WTC11 (cell line): ENCODE measurements around the gene MEGF11.

Source experiments
- CTCF ChIP-seq: fragments of 200-600 bp; IDR thresholded peaks from 2 replicates; pipeline ENCODE4 v1.8.0; 2022; ENCODE audit warnings: antibody characterized with exemption
- HMGXB4 ChIP-seq: sonication (generic); formaldehyde crosslinking; IDR thresholded peaks from 2 replicates; pipeline ENCODE4 v1.8.1; 2023; ENCODE audit warnings: mild to moderate bottlenecking, moderate library complexity, missing genetic modification reagents
- SP1 ChIP-seq: sonication (generic); formaldehyde crosslinking; conservative IDR thresholded peaks from 2 replicates; pipeline ENCODE4 v1.8.1; 2022; ENCODE audit warnings: missing genetic modification reagents
- USF1 ChIP-seq: sonication (generic); formaldehyde crosslinking; IDR thresholded peaks from 2 replicates; pipeline ENCODE4 v1.8.0; 2022; ENCODE audit warnings: mild to moderate bottlenecking, missing genetic modification reagents
- ZNF263 ChIP-seq: sonication (generic); formaldehyde crosslinking; IDR thresholded peaks from 2 replicates; pipeline ENCODE4 v1.8.1; 2022; ENCODE audit warnings: low read depth, mild to moderate bottlenecking, moderate library complexity, missing genetic modification reagents
- ZNF281 ChIP-seq: sonication (generic); formaldehyde crosslinking; IDR thresholded peaks from 2 replicates; pipeline ENCODE4 v1.8.0; 2023; ENCODE audit warnings: mild to moderate bottlenecking, missing genetic modification reagents
- ZNF532 ChIP-seq: fragments of 250-450 bp; sonication (Bioruptor Pico); IDR thresholded peaks from 2 replicates; pipeline ENCODE4 v1.9.0; 2021; ENCODE audit warnings: mild to moderate bottlenecking, borderline replicate concordance
- TF ChIP-seq, protein P1 (sequence below): sonication (generic); formaldehyde crosslinking; IDR thresholded peaks from 2 replicates; pipeline ENCODE4 v1.8.1; 2023; ENCODE audit warnings: mild to moderate bottlenecking, missing genetic modification reagents, moderate library complexity
- TF ChIP-seq, protein P2 (sequence below): sonication (generic); formaldehyde crosslinking; IDR thresholded peaks from 2 replicates; pipeline ENCODE4 v1.8.1; 2022; ENCODE audit warnings: low read depth, mild to moderate bottlenecking, moderate library complexity, missing genetic modification reagents, borderline replicate concordance
- TF ChIP-seq, protein P3 (sequence below): fragments of 250-450 bp; sonication (Bioruptor Pico); IDR thresholded peaks from 2 replicates; pipeline ENCODE4 v1.8.0; 2021; ENCODE audit warnings: mild to moderate bottlenecking
- TF ChIP-seq, protein P4 (sequence below): sonication (generic); formaldehyde crosslinking; IDR thresholded peaks from 2 replicates; pipeline ENCODE4 v1.8.0; 2022; ENCODE audit warnings: mild to moderate bottlenecking, missing genetic modification reagents
- TF ChIP-seq, protein P5 (sequence below): sonication (generic); formaldehyde crosslinking; IDR thresholded peaks from 2 replicates; pipeline ENCODE4 v1.8.1; 2022; ENCODE audit warnings: missing genetic modification reagents, borderline replicate concordance
- TF ChIP-seq, protein P6 (sequence below): fragments of 250-450 bp; sonication (Bioruptor Pico); IDR thresholded peaks from 2 replicates; pipeline ENCODE4 v1.9.0; 2021; ENCODE audit warnings: moderate library complexity, mild to moderate bottlenecking, inconsistent platforms, borderline replicate concordance

DNA sequence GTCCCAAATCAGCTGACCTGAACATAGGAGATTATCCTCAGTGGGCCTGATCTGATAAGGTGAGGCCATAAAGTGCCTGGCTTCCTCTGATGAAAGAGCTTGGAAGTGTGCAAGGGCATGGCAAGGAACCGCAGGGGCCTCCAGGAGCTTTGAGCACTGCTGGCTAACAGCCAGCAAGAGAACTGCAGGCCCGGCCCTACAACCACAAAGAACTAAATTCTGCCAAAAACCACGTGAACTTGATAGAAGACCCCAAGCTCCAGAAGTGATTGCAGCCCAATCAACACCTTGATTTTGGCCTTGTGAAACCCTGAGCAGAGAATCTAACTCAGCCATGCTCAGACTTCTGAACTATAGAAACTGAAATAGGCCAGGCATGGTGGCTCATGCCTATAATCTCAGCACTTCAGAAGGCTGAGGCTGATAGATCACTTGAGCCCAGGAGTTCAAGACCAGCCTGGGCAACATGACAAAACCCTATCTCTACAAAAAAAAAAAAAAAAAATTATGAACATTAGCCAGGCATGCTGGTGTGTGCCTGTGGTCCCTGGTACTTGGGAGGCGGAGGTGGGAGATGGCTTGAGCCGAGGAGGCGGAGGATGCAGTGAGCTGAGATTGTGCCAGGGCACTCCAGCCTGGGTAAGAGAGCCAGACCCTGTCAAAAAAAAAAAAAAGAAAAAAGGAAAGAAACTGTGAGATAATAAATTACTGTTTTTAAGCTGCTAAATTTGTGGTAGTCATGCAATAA, 32.2 kb upstream of the MEGF11 start:
- TF ChIP-seq SP1 = no peak
- TF ChIP-seq, protein P1, sequence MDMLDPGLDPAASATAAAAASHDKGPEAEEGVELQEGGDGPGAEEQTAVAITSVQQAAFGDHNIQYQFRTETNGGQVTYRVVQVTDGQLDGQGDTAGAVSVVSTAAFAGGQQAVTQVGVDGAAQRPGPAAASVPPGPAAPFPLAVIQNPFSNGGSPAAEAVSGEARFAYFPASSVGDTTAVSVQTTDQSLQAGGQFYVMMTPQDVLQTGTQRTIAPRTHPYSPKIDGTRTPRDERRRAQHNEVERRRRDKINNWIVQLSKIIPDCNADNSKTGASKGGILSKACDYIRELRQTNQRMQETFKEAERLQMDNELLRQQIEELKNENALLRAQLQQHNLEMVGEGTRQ (CRISPR knock-in tag) = no peak
- TF ChIP-seq CTCF = no peak
- no peak for TF ChIP-seq USF1 (CRISPR knock-in tag)
- TF ChIP-seq, protein P2, sequence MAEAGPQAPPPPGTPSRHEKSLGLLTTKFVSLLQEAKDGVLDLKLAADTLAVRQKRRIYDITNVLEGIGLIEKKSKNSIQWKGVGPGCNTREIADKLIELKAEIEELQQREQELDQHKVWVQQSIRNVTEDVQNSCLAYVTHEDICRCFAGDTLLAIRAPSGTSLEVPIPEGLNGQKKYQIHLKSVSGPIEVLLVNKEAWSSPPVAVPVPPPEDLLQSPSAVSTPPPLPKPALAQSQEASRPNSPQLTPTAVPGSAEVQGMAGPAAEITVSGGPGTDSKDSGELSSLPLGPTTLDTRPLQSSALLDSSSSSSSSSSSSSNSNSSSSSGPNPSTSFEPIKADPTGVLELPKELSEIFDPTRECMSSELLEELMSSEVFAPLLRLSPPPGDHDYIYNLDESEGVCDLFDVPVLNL (CRISPR knock-in tag) = no peak
- TF ChIP-seq ZNF281 (CRISPR knock-in tag) = no peak
- TF ChIP-seq, protein P3, sequence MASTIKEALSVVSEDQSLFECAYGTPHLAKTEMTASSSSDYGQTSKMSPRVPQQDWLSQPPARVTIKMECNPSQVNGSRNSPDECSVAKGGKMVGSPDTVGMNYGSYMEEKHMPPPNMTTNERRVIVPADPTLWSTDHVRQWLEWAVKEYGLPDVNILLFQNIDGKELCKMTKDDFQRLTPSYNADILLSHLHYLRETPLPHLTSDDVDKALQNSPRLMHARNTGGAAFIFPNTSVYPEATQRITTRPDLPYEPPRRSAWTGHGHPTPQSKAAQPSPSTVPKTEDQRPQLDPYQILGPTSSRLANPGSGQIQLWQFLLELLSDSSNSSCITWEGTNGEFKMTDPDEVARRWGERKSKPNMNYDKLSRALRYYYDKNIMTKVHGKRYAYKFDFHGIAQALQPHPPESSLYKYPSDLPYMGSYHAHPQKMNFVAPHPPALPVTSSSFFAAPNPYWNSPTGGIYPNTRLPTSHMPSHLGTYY (CRISPR knock-in tag) = no peak
- no peak for TF ChIP-seq HMGXB4 (CRISPR knock-in tag)
- TF ChIP-seq, protein P4, sequence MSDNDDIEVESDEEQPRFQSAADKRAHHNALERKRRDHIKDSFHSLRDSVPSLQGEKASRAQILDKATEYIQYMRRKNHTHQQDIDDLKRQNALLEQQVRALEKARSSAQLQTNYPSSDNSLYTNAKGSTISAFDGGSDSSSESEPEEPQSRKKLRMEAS = no peak
- TF ChIP-seq, protein P5, sequence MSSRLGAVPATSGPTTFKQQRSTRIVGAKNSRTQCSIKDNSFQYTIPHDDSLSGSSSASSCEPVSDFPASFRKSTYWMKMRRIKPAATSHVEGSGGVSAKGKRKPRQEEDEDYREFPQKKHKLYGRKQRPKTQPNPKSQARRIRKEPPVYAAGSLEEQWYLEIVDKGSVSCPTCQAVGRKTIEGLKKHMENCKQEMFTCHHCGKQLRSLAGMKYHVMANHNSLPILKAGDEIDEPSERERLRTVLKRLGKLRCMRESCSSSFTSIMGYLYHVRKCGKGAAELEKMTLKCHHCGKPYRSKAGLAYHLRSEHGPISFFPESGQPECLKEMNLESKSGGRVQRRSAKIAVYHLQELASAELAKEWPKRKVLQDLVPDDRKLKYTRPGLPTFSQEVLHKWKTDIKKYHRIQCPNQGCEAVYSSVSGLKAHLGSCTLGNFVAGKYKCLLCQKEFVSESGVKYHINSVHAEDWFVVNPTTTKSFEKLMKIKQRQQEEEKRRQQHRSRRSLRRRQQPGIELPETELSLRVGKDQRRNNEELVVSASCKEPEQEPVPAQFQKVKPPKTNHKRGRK = no peak
- TF ChIP-seq ZNF263 (CRISPR knock-in tag) = no peak
- TF ChIP-seq, protein P6, sequence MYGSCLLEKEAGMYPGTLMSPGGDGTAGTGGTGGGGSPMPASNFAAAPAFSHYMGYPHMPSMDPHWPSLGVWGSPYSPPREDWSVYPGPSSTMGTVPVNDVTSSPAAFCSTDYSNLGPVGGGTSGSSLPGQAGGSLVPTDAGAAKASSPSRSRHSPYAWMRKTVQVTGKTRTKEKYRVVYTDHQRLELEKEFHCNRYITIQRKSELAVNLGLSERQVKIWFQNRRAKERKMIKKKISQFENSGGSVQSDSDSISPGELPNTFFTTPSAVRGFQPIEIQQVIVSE (CRISPR knock-in tag) = no peak
- TF ChIP-seq ZNF532 = no peak
